ENCODE measurements around the gene SPOCD1.

SPOCD1 gene

GRCh38 chr1:31760471-31761470 is 55.1 kb downstream of the SPOCD1 start:
- Histone ChIP-seq H3K36me3 (no peaks in the 10 kb centered on the region), H3K4me1 (peaks cover 17% of the 10 kb centered on the region), H3K27me3 (no peaks in the 10 kb centered on the region), H3K4me3 (ENCODE audit: low read depth, low read length) (peak overlapping the region; percentile 53), H3K9me3 (no peaks in the 10 kb centered on the region)
- no peak for TF ChIP-seq CTCF (IDR thresholded peaks at IDR 0.05; ENCODE audit: low read depth, low read length)
- DNase-seq, result peak; percentile 55

DNA sequence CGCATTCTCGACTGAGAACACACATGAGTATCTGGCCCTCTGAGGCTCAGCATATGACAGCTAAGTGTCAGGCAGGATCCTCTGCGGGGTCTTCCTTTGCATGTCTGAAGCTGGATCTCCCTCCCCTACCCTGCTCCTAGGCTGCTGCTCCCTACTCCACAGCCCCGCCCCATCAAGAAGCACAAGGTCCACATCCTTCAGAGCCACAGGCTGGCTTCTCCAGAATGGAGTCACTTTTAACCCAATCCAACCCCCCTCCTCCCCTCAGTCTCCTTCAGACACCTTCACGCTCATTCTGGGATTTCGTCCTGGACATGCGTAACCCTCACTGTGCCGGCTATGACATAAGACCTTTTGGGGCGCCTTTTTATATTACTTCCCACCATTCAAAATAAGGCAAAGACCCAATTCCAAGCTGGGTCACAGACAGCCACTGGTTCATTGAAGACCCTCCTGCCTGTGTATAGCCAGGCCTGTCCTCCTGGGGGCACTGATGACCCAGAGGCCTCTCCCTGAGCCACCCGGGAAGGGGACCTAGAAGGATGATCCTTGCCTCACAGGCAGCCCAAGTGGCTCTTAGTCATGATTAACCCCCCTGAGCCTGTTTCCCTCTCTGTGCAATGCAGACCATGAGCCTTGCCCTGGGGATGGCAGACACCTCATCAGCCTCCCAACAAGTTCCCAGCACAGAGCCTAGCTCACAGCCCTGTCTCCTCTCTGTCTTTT is 56.4 kb downstream of the SPOCD1 start:
- H3K27me3 ChIP-seq, result no peaks in the 10 kb centered on the region
- DNase-seq, result no peak
- no peaks in the 10 kb centered on the region for H3K36me3 ChIP-seq
- TF ChIP-seq CTCF (IDR thresholded peaks at IDR 0.05; ENCODE audit: low read depth, low read length), result no peak
- no peak overlapping the region for H3K4me3 ChIP-seq (ENCODE audit: low read depth, low read length)
- H3K9me3 ChIP-seq, result no peaks in the 10 kb centered on the region
- H3K4me1 ChIP-seq, result peaks cover 15% of the 10 kb centered on the region

DNA sequence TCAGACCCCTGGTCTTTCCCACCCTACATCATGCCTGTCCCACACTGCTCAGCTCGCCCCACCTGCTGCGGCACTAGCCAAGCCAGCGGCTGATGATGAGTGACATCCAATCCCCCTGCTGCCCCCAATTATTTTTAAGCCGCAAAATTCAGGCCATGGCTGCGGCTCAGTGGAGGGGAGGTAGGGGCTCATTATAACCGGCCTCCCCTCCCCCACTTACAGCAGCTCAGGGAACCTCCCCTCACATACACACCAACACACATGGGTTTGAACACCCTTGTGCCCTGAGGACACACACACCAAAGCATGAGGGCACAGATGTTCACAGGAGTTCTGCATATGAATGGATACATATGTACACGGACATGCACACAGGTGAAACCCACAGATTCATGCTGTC is 57.0 kb downstream of the SPOCD1 start:
- H3K9me3 ChIP-seq, result no peaks in the 10 kb centered on the region
- H3K36me3 ChIP-seq, result no peaks in the 10 kb centered on the region
- H3K27me3 ChIP-seq, result no peaks in the 10 kb centered on the region
- H3K4me3 ChIP-seq (ENCODE audit: low read depth, low read length), result no peak overlapping the region
- no peak for DNase-seq
- H3K4me1 ChIP-seq, result peaks cover 18% of the 10 kb centered on the region
- no peak for TF ChIP-seq CTCF (IDR thresholded peaks at IDR 0.05; ENCODE audit: low read depth, low read length)

DNA sequence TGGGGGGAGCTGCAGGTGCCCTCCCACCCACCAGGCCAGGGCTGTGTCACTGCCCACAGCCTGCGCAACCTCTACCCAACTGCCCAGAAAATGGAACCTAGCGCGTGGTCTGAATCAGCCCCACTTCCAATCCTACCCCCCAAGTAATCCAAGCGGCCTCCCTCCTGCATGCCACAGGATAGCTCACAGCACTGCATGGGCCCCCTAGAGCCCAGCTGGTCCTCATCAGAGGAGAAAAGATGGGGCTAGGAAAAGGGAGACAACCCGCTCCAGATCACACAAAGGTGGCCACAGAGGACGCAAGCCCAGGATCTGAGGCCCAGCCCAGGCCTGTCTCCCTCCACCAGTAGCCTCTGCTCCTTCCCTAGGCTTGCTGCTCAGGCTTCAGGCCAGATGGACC is 57.8 kb downstream of the SPOCD1 start:
- DNase-seq, result no peak
- H3K4me3 ChIP-seq (ENCODE audit: low read depth, low read length), result no peak overlapping the region
- no peaks in the 10 kb centered on the region for H3K36me3 ChIP-seq
- no peaks in the 10 kb centered on the region for H3K9me3 ChIP-seq
- H3K27me3 ChIP-seq, result no peaks in the 10 kb centered on the region
- no peak for TF ChIP-seq CTCF (IDR thresholded peaks at IDR 0.05; ENCODE audit: low read depth, low read length)
- H3K4me1 ChIP-seq, result peaks cover 18% of the 10 kb centered on the region

GRCh38 chr1:31757204-31757679 is 58.6 kb downstream of the SPOCD1 start:
- H3K36me3 ChIP-seq, result no peaks in the 10 kb centered on the region
- DNase-seq, result no peak
- H3K4me3 ChIP-seq (ENCODE audit: low read depth, low read length), result no peak overlapping the region
- H3K9me3 ChIP-seq, result no peaks in the 10 kb centered on the region
- TF ChIP-seq CTCF (IDR thresholded peaks at IDR 0.05; ENCODE audit: low read depth, low read length), result no peak
- no peaks in the 10 kb centered on the region for H3K27me3 ChIP-seq
- H3K4me1 ChIP-seq, result peaks cover 18% of the 10 kb centered on the region
